Prostate gland (tissue), 2 donors: ENCODE data around the gene FAM162A.

Source experiments
- CTCF ChIP-seq, 4 experiments: fragments of 200-600 bp in 2 of 4; fragments of 450-650 bp in 2 of 4; sonication (generic) in 2 of 4; IDR thresholded peaks; 1 replicate in 3 of 4; 2 replicates in 1 of 4; pipeline ENCODE4 v1.5.1; 2016 to 2019; ENCODE audit warnings: antibody characterized with exemption in 4 of 4, mild to moderate bottlenecking in 2 of 4, moderate library complexity in 2 of 4
- POLR2A ChIP-seq: fragments of 450-650 bp; IDR thresholded peaks from one replicate; pipeline ENCODE4 v1.6.1; 2016; ENCODE audit warnings: antibody characterized with exemption, mild to moderate bottlenecking

GRCh38 chr3:122461806-122462205 lies 77.8 kb downstream of the FAM162A start:
- TF ChIP-seq POLR2A (no peak), CTCF (IDR thresholded peaks at IDR 0.05) (no peak)
